ENCODE measurements around the gene TEX261. TPM values are rescaled to one million over a fixed set of nuclear protein-coding genes. Genes with fewer than 3 reads are reported as not detected.
"Not testable (repeated sequence)": the region's sequence is repeated elsewhere in the genome, so short reads cannot be mapped to it uniquely, and the experiment has no call there.

The TEX261 gene
- total and polyA plus RNA-seq, 2 experiments from 2014 or later, result 5.7 to 17.5 TPM

GRCh38 chr2:71011786-71012185 lies 17.1 kb upstream of the TEX261 start:
- H3K4me3 Mint-ChIP-seq; H3K4me1 ChIP-seq (ENCODE audit: insufficient read depth); H3K79me2 ChIP-seq (replicated peaks; ENCODE audit: insufficient read depth); H3F3A ChIP-seq (replicated peaks; ENCODE audit: low read depth); ATAC-seq; H3K27me3 Mint-ChIP-seq (ENCODE audit: insufficient read depth, low read depth, poor library complexity); H3K36me3 Mint-ChIP-seq (ENCODE audit: low read depth); H3K27ac Mint-ChIP-seq; H3K4me1 Mint-ChIP-seq; H3K36me3 ChIP-seq (ENCODE audit: insufficient read depth); H3K9me2 ChIP-seq (ENCODE audit: insufficient read depth); H3K27me3 ChIP-seq (ENCODE audit: insufficient read depth); DNase-seq (ENCODE audit: low spot score); H2AFZ ChIP-seq; H3K9me3 Mint-ChIP-seq; H3K27ac ChIP-seq (ENCODE audit: low read depth); H3K4me2 ChIP-seq; H4K20me1 ChIP-seq (replicated peaks; ENCODE audit: insufficient read depth); H3K4me3 ChIP-seq: not testable (repeated sequence)

- H3K36me3 Mint-ChIP-seq (ENCODE audit: low read depth), result no peaks in the 10 kb centered on the region
- H3K4me3 Mint-ChIP-seq, result no peak overlapping the region
- no peak for TF ChIP-seq REST (IDR thresholded peaks at IDR 0.05; ENCODE audit: unreplicated experiment)
- H3K36me3 ChIP-seq (ENCODE audit: insufficient read depth), result no peaks in the 10 kb centered on the region
- H3K9me2 ChIP-seq (ENCODE audit: insufficient read depth), result no peaks in the 10 kb centered on the region
- no peak overlapping the region for H3K27ac Mint-ChIP-seq
- H3K4me1 Mint-ChIP-seq, result no peaks in the 10 kb centered on the region
- DNase-seq (ENCODE audit: low spot score) (no peak), ATAC-seq (no peak)
- H2AFZ ChIP-seq, result no peak overlapping the region
- H3K79me2 ChIP-seq (replicated peaks; ENCODE audit: insufficient read depth), result no peaks in the 10 kb centered on the region
- no peaks in the 10 kb centered on the region for H3F3A ChIP-seq (replicated peaks; ENCODE audit: low read depth)
- H3K27ac ChIP-seq (ENCODE audit: low read depth), result no peak overlapping the region
- H3K4me3 ChIP-seq, result no peak overlapping the region
- H3K4me1 ChIP-seq (ENCODE audit: insufficient read depth), result no peaks in the 10 kb centered on the region
- H4K20me1 ChIP-seq (replicated peaks; ENCODE audit: insufficient read depth), result no peaks in the 10 kb centered on the region
- no peaks in the 10 kb centered on the region for H3K27me3 ChIP-seq (ENCODE audit: insufficient read depth)
- peaks cover 14% of the 10 kb centered on the region for H3K27me3 Mint-ChIP-seq (ENCODE audit: insufficient read depth, low read depth, poor library complexity)
- H3K4me2 ChIP-seq, result no peak overlapping the region
- no peaks in the 10 kb centered on the region for H3K9me3 Mint-ChIP-seq
Measured at GRCh38 chr2:71008342-71008741, 13.7 kb upstream of the TEX261 start.

- H3K27me3 Mint-ChIP-seq (ENCODE audit: insufficient read depth, low read depth, poor library complexity), result peaks cover 18% of the 10 kb centered on the region
- peak; percentile 80 for ATAC-seq
- TF ChIP-seq ZNF462 (CRISPR knock-in tag; IDR thresholded peaks at IDR 0.05) (no peak), ETS1 (IDR thresholded peaks at IDR 0.05) (no peak), ZNF331 (CRISPR knock-in tag; IDR thresholded peaks at IDR 0.05; ENCODE audit: low read depth) (no peak)
Measured at GRCh38 chr2:71006955-71007799, 12.5 kb upstream of the TEX261 start.

More at GRCh38 chr2:71006955-71007799, 12.5 kb upstream of the TEX261 start:
- no peak overlapping the region for H3K4me3 Mint-ChIP-seq
- Histone ChIP-seq H3K9me2 (ENCODE audit: insufficient read depth) (no peaks in the 10 kb centered on the region), H3K79me2 (replicated peaks; ENCODE audit: insufficient read depth) (no peaks in the 10 kb centered on the region), H3F3A (replicated peaks; ENCODE audit: low read depth) (no peaks in the 10 kb centered on the region), H3K36me3 (ENCODE audit: insufficient read depth) (no peaks in the 10 kb centered on the region), H4K20me1 (replicated peaks; ENCODE audit: insufficient read depth) (no peaks in the 10 kb centered on the region), H3K4me3 (no peak overlapping the region), H3K4me1 (ENCODE audit: insufficient read depth) (no peaks in the 10 kb centered on the region; the same call in 1 of the 2 replicates), H3K27me3 (ENCODE audit: insufficient read depth) (no peaks in the 10 kb centered on the region), H3K4me2 (no peak overlapping the region), H3K27ac (ENCODE audit: low read depth) (no peak overlapping the region), H2AFZ (no peak overlapping the region)
- no peak overlapping the region for H3K27ac Mint-ChIP-seq
- no peaks in the 10 kb centered on the region for H3K9me3 Mint-ChIP-seq
- DNase-seq (ENCODE audit: low spot score), result no peak
- H3K36me3 Mint-ChIP-seq (ENCODE audit: low read depth), result no peaks in the 10 kb centered on the region
- H3K4me1 Mint-ChIP-seq, result peaks cover 5% of the 10 kb centered on the region

Measured in GM23338 (cell line).